H1 (cell line): ENCODE results near the gene TRIM62. TPM values are rescaled to one million over a fixed set of nuclear protein-coding genes. Genes with fewer than 3 reads are reported as not detected.

Experiments
- CTCF ChIA-PET: fragments of 300-600 bp; sonication (Branson Sonifier 250); formaldehyde crosslinking; loops from one replicate; lab custom pipeline; 2021; ENCODE audit not compliant: partially characterized antibody; lab: Charles Lee
- POLR2A ChIA-PET: fragments of 300-600 bp; sonication (Branson Sonifier 250); formaldehyde crosslinking; loops from one replicate; lab custom pipeline; 2021; ENCODE audit warnings: inconsistent platforms; ENCODE audit not compliant: partially characterized antibody; lab: Charles Lee
- DNase-seq, 2 experiments: peaks; one replicate each; pipeline versions ENCODE4 v3.0.0 to v3.0.0-alpha.2; 2010 to 2022; ENCODE audit warnings: low spot score in 2 of 2, low read depth in 1 of 2, mixed read lengths in 1 of 2
- FAIRE-seq: peaks from 2 replicates; lab custom pipeline; 2011; peaks lifted over from hg19 to GRCh38; lab: Jason Lieb, UNC
- H2AFZ ChIP-seq: 2 replicates; pipeline ENCODE4 v1.8.1; 2012; ENCODE audit warnings: low read length, inconsistent platforms
- H2AK5ac ChIP-seq: 2 replicates; pipeline ENCODE4 v1.6.1; 2013; ENCODE audit warnings: low read depth, low read length
- H2BK120ac ChIP-seq: replicated peaks from 2 replicates; pipeline ENCODE3; 2013; ENCODE audit warnings: low read depth, low read length, inconsistent platforms
- H2BK12ac ChIP-seq: 2 replicates; pipeline ENCODE4 v1.6.1; 2013; ENCODE audit warnings: low read depth, low read length
- H2BK15ac ChIP-seq: 2 replicates; pipeline ENCODE4 v1.6.1; 2013; ENCODE audit warnings: low read length
- H2BK20ac ChIP-seq: 2 replicates; pipeline ENCODE4 v1.6.1; 2013; ENCODE audit warnings: low read length
- H2BK5ac ChIP-seq: 2 replicates; pipeline ENCODE4 v1.6.1; 2013; ENCODE audit warnings: low read depth, low read length
- H3K14ac ChIP-seq: 2 replicates; pipeline ENCODE4 v1.6.1; 2013; ENCODE audit warnings: inconsistent platforms; ENCODE audit not compliant: insufficient read length
- H3K18ac ChIP-seq: 2 replicates; pipeline ENCODE4 v1.6.1; 2013; ENCODE audit warnings: low read length; ENCODE audit errors: extremely low read depth
- H3K23ac ChIP-seq: 2 replicates; pipeline ENCODE4 v1.6.1; 2013; ENCODE audit warnings: inconsistent platforms; ENCODE audit not compliant: insufficient read length
- H3K23me2 ChIP-seq: 2 replicates; pipeline ENCODE4 v1.6.1; 2013; ENCODE audit warnings: low read depth, low read length
- H3K27ac ChIP-seq: 2 replicates; pipeline ENCODE4 v1.6.1; 2011; ENCODE audit warnings: low read depth, low read length, inconsistent platforms
- H3K27me3 ChIP-seq, 4 experiments: replicated peaks in 1 of 4; 1 replicate in 1 of 4; 2 replicates in 3 of 4; pipeline versions ENCODE4 v1.6.1 to v1.8.1; 2011 to 2013; ENCODE audit warnings: low read length in 3 of 4, mild to moderate bottlenecking in 3 of 4, inconsistent platforms in 2 of 4, mixed read lengths in 2 of 4, moderate library complexity in 1 of 4; ENCODE audit not compliant: control insufficient read depth in 3 of 4, insufficient read depth in 3 of 4; ENCODE audit errors: extremely low read depth in 1 of 4
- H3K36me3 ChIP-seq, 4 experiments: 2 replicates each; pipeline versions ENCODE4 v1.6.1 to v1.8.1; 2011 to 2013; ENCODE audit warnings: mild to moderate bottlenecking in 4 of 4, low read length in 3 of 4, moderate library complexity in 2 of 4, control low read depth in 1 of 4, inconsistent platforms in 1 of 4; ENCODE audit not compliant: insufficient read depth in 4 of 4, control insufficient read depth in 2 of 4
- H3K4ac ChIP-seq: replicated peaks from 2 replicates; pipeline ENCODE3; 2013; ENCODE audit warnings: low read length, low read depth, mixed read lengths, inconsistent platforms; ENCODE audit not compliant: insufficient read length
- H3K4me1 ChIP-seq, 4 experiments: replicated peaks in 1 of 4; 1 replicate in 1 of 4; 2 replicates in 3 of 4; pipeline versions ENCODE4 v1.6.1 to v1.8.1; 2011 to 2013; ENCODE audit warnings: low read length in 3 of 4, inconsistent platforms in 2 of 4, mixed read lengths in 1 of 4; ENCODE audit not compliant: insufficient read depth in 4 of 4, control insufficient read depth in 3 of 4
- H3K4me2 ChIP-seq, 2 experiments: 2 replicates each; pipeline versions ENCODE4 v1.6.1 to v1.8.1; 2011 to 2013; ENCODE audit warnings: low read depth in 2 of 2, low read length in 2 of 2, control low read depth in 1 of 2, inconsistent platforms in 1 of 2, mild to moderate bottlenecking in 1 of 2; ENCODE audit not compliant: insufficient read depth in 1 of 2
- H3K4me3 ChIP-seq, 4 experiments: fragments of 200-600, 300-600 bp in 1 of 4; sonication (generic), shearing (Covaris generic), sonication (Bioruptor Twin) in 1 of 4; 2 replicates each; pipeline versions ENCODE4 v1.5.1 to v1.8.1; 2011 to 2016; ENCODE audit warnings: low read length in 4 of 4, low read depth in 3 of 4, control low read depth in 2 of 4, inconsistent platforms in 2 of 4, mild to moderate bottlenecking in 2 of 4, mixed read lengths in 1 of 4, moderate library complexity in 1 of 4; ENCODE audit not compliant: insufficient read depth in 2 of 4; ENCODE audit errors: extremely low read depth in 1 of 4
- H3K56ac ChIP-seq: replicated peaks from 2 replicates; pipeline ENCODE3; 2013; ENCODE audit warnings: low read depth, mild to moderate bottlenecking, mixed read lengths, low read length, inconsistent platforms; ENCODE audit not compliant: insufficient read length
- H3K79me1 ChIP-seq: 2 replicates; pipeline ENCODE4 v1.6.1; 2013; ENCODE audit warnings: low read depth, low read length, control low read depth
- H3K79me2 ChIP-seq, 2 experiments: 2 replicates each; pipeline versions ENCODE4 v1.6.1 to v1.8.1; 2012 to 2013; ENCODE audit warnings: low read length in 2 of 2, mild to moderate bottlenecking in 2 of 2, inconsistent platforms in 1 of 2; ENCODE audit not compliant: insufficient read depth in 2 of 2, control insufficient read depth in 1 of 2
- H3K9ac ChIP-seq, 4 experiments: replicated peaks in 1 of 4; 1 replicate in 1 of 4; 2 replicates in 3 of 4; pipeline versions ENCODE4 v1.6.1 to v1.8.1; 2011 to 2013; ENCODE audit warnings: low read depth in 3 of 4, low read length in 3 of 4, control low read depth in 2 of 4, mild to moderate bottlenecking in 2 of 4, moderate library complexity in 2 of 4, inconsistent platforms in 1 of 4; ENCODE audit errors: extremely low read depth in 1 of 4
- H3K9me3 ChIP-seq, 2 experiments: 2 replicates each; pipeline versions ENCODE4 v1.6.1 to v1.8.1; 2012 to 2013; ENCODE audit warnings: mild to moderate bottlenecking in 2 of 2, moderate library complexity in 2 of 2, control low read depth in 1 of 2, inconsistent platforms in 1 of 2, low read depth in 1 of 2, low read length in 1 of 2, mixed read lengths in 1 of 2; ENCODE audit not compliant: insufficient read depth in 2 of 2
- H4K20me1 ChIP-seq, 2 experiments: replicated peaks in 1 of 2; 2 replicates each; pipeline versions ENCODE3 to v1.8.1; 2011 to 2013; ENCODE audit warnings: inconsistent platforms in 2 of 2, low read length in 2 of 2, mild to moderate bottlenecking in 1 of 2; ENCODE audit not compliant: insufficient read depth in 2 of 2, control insufficient read depth in 1 of 2
- H4K5ac ChIP-seq: 2 replicates; pipeline ENCODE4 v1.6.1; 2013; ENCODE audit warnings: low read length, low read depth, mixed read lengths, inconsistent platforms; ENCODE audit not compliant: insufficient read length
- H4K8ac ChIP-seq: 2 replicates; pipeline ENCODE4 v1.8.0; 2013; ENCODE audit warnings: mild to moderate bottlenecking, moderate library complexity, low read length, inconsistent platforms; ENCODE audit not compliant: insufficient read depth; ENCODE audit errors: extremely low read depth
- H4K91ac ChIP-seq: replicated peaks from 2 replicates; pipeline ENCODE3; 2013; ENCODE audit warnings: low read length, mixed read lengths, inconsistent platforms; ENCODE audit not compliant: insufficient read length
- CBX5 ChIP-seq: fragments of 300-800, 300-1000 bp; sonication (generic); IDR thresholded peaks from 2 replicates; pipeline ENCODE4 v1.7.1; 2016; ENCODE audit warnings: antibody characterized with exemption, low read length, low read depth
- CTBP2 ChIP-seq: IDR thresholded peaks from 2 replicates; pipeline ENCODE4 v1.7.0; 2011; ENCODE audit warnings: borderline replicate concordance, mild to moderate bottlenecking, moderate library complexity, mixed read lengths, low read length; ENCODE audit not compliant: insufficient read depth, insufficient read length
- KDM1A ChIP-seq: fragments of 200-600, 300-600 bp; sonication (generic); IDR thresholded peaks from 2 replicates; pipeline ENCODE4 v1.7.1; 2016; ENCODE audit warnings: mild to moderate bottlenecking, low read length, borderline replicate concordance
- PHF8 ChIP-seq: fragments of 200-600 bp; sonication (generic); conservative IDR thresholded peaks from 2 replicates; pipeline ENCODE4 v1.7.1; 2012; ENCODE audit warnings: low read depth, mild to moderate bottlenecking, inconsistent platforms, low read length, moderate library complexity
- SIN3A ChIP-seq, 2 experiments: IDR thresholded peaks in 1 of 2; conservative IDR thresholded peaks in 1 of 2; 2 replicates each; pipeline ENCODE4 v1.6.1; 2011 to 2012; ENCODE audit warnings: low read length in 2 of 2, improper control_type of control experiment in 1 of 2, low read depth in 1 of 2, mild to moderate bottlenecking in 1 of 2
- TAF1 ChIP-seq: IDR thresholded peaks from 2 replicates; pipeline ENCODE4 v1.6.1; 2011; ENCODE audit warnings: mild to moderate bottlenecking, low read depth, low read length
- WGBS, 2 experiments: shearing (Covaris generic) in 1 of 2; methylation state at CpG; one replicate each; pipeline versions ENCODE4 v1.1.6 to v1.1.7; 2013 to 2015; ENCODE audit warnings: low lambda C conversion rate in 2 of 2, mixed read lengths in 2 of 2, inconsistent platforms in 1 of 2, low coverage in 1 of 2, missing lambda C conversion rate in 1 of 2; ENCODE audit not compliant: insufficient replicate concordance in 2 of 2, insufficient coverage in 1 of 2, insufficient read length in 1 of 2; ENCODE audit errors: extremely low coverage in 1 of 2, missing lambda C conversion rate in 1 of 2; 5-methylcytosine and 5-hydroxymethylcytosine counted together
- polyA plus RNA-seq, 7 experiments: library from polyadenylated mRNA; depleted of rRNA in 3 of 7; stranded (reverse) in 5 of 7; unstranded in 2 of 7; fragments of >200 nt in 5 of 7; fragments of 200-250 nt in 2 of 7; gene quantifications; 1 replicate in 5 of 7; 2 replicates in 1 of 7; 4 replicates in 1 of 7; pipeline versions ENCODE4 v1.2.1 to v1.2.3, GENCODE V29; 2011 to 2013; ENCODE audit warnings: missing spikeins in 2 of 7, mixed read lengths in 2 of 7
- total RNA-seq: library from RNA; stranded (reverse); fragmentation: NEBNext Ultra II Directional; extraction: Animal tissue kit (Norgen Biotek cat#: 25700); gene quantifications from 2 replicates; pipeline ENCODE4 v1.2.1, GENCODE V29; 2021
- TF ChIP-seq, protein P1 (sequence below): IDR thresholded peaks from 2 replicates; pipeline ENCODE4 v1.6.1; 2012; ENCODE audit warnings: low read length, inconsistent platforms

Gene TRIM62
- total and polyA plus RNA-seq, 2 of the 8 experiments (the other 6 are each of a cell fraction or from before 2014, with no cell fraction given) = 6.3 to 10.8 TPM

DNA sequence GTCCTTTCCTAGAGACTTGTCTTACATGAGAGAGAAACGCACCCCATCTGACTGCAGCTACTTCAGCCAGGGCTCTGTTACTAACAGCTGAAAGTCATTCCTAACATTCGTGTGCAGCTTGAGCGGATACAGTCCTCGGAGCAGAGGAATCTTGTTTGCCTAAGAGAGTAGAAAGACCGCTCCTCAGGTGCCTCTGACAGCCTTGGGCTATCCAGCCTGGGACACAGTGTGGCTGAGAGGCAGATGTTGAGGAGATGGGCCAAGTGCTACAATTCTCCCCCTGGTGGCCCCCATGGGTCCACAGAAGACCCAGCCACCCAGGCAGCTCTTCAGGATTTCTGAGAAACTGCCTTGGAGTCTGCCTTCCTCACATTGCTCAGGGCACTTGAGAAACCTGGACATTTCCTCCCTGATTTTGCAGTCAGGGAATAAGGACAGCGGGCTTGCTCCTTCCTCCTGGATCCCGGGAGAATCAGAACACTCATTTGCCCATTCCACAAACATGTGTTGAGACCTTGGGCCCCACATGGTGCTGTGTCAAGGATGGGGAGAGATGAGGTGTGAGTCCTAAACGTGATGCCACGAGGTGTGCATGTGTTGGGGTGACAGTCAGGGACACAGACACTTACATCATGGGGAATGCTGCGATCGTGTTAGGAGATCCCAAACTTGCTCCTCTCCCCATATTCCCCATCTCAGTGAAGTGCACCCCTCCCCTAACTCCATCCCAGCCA lies 13.1 kb downstream of the TRIM62 start:
- Histone ChIP-seq H4K91ac (no peak overlapping the region), H3K79me1 (no peaks in the 10 kb centered on the region), H4K5ac (no peak overlapping the region), H2BK5ac (no peak overlapping the region), H2AFZ (no peak overlapping the region), H4K20me1 (peaks cover 0 to 4% of the 10 kb centered on the region in 2 experiments), H3K79me2 (no peaks in the 10 kb centered on the region; a peak in 1 of 4 replicates), H3K27me3 (no peaks in the 10 kb centered on the region), H4K8ac (no peak overlapping the region), H3K4me3 (no peak overlapping the region), H3K9ac (no peak overlapping the region; a peak in 1 of 7 replicates), H3K9me3 (no peaks in the 10 kb centered on the region), H3K23ac (no peak overlapping the region), H3K56ac (no peak overlapping the region), H3K23me2 (no peaks in the 10 kb centered on the region; the same call in 1 of the 2 replicates), H3K36me3 (peaks cover 0 to 3% (median 0%) of the 10 kb centered on the region in 4 experiments; a peak in 1 of 8 replicates), H2BK20ac (peak overlapping the region; percentile 52; the same call in 1 of the 2 replicates), H3K14ac (no peak overlapping the region), H3K27ac (no peak overlapping the region), H2AK5ac (no peak overlapping the region), H3K4me1 (peaks cover 0 to 23% (median 14%) of the 10 kb centered on the region in 4 experiments; a peak in 6 of 7 replicates), H2BK15ac (no peak overlapping the region), H3K4me2 (no peak overlapping the region), H2BK12ac (peak overlapping the region; percentile 10; the same call in 1 of the 2 replicates), H3K18ac (no peak overlapping the region), H2BK120ac (no peak overlapping the region), H3K4ac (no peak overlapping the region)
- DNase-seq = no peak
- no peak for FAIRE-seq
- ChIA-PET CTCF (interaction anchor here (0.8 to 2.6 kb wide), 14 partner anchors 11 to 252 kb away, joined by 3 to 10 read pairs (median 4); partner anchors contain the start of gene TRIM62), POLR2A (interaction anchor here (1.7 kb wide), 1 partner anchor 29 kb away, joined by 4 read pairs; no protein-coding TSS in a partner anchor)
- WGBS, 2 experiments = 86% methylated on average over 11 of the region's 11 CpGs; no CpG with 5 or more reads in 1 of the 2 experiments
- TF ChIP-seq TAF1 (no peak), CTBP2 (no peak), SIN3A (conservative IDR thresholded peaks at IDR 0.05 in 1 of 2, IDR thresholded peaks at IDR 0.05 in 1 of 2; ENCODE audit: low read depth in 1 of 2, low read length in 2 of 2) (no peak), CBX5 (no peak), PHF8 (no peak), KDM1A (no peak)
- TF ChIP-seq, protein P1, sequence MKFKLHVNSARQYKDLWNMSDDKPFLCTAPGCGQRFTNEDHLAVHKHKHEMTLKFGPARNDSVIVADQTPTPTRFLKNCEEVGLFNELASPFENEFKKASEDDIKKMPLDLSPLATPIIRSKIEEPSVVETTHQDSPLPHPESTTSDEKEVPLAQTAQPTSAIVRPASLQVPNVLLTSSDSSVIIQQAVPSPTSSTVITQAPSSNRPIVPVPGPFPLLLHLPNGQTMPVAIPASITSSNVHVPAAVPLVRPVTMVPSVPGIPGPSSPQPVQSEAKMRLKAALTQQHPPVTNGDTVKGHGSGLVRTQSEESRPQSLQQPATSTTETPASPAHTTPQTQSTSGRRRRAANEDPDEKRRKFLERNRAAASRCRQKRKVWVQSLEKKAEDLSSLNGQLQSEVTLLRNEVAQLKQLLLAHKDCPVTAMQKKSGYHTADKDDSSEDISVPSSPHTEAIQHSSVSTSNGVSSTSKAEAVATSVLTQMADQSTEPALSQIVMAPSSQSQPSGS = no peak
